K562 (cell line): ENCODE measurements around the gene ELAVL3. TPM values are rescaled to one million over a fixed set of nuclear protein-coding genes. Genes with fewer than 3 reads are reported as not detected.

Experiments used
- BDP1 ChIP-seq: IDR thresholded peaks from 3 replicates; pipeline ENCODE4 v1.6.1; 2011; ENCODE audit not compliant: insufficient read length, insufficient read depth
- CBFA2T2 ChIP-seq: fragments of 450-650 bp; conservative IDR thresholded peaks from 2 replicates; pipeline ENCODE4 v1.6.1; 2017; ENCODE audit warnings: mild to moderate bottlenecking
- CCNT2 ChIP-seq: IDR thresholded peaks from 2 replicates; pipeline ENCODE4 v1.6.1; 2011; ENCODE audit warnings: borderline replicate concordance, low read depth, mild to moderate bottlenecking, moderate library complexity, mixed read lengths, low read length; ENCODE audit not compliant: insufficient read length; ENCODE audit errors: extremely low read depth
- CREM ChIP-seq: IDR thresholded peaks from 2 replicates; pipeline ENCODE4 v1.6.1; 2014; ENCODE audit warnings: antibody characterized with exemption, low read depth
- ESRRA ChIP-seq: fragments of 450-650 bp; IDR thresholded peaks from 2 replicates; pipeline ENCODE4 v1.6.1; 2014; ENCODE audit warnings: low read depth, mild to moderate bottlenecking, moderate library complexity, borderline replicate concordance
- HMGXB4 ChIP-seq: sonication (generic); formaldehyde crosslinking; IDR thresholded peaks from 2 replicates; pipeline ENCODE4 v1.8.1; 2023; ENCODE audit warnings: mild to moderate bottlenecking, missing genetic modification reagents
- MCM2 ChIP-seq: fragments of 450-650 bp; IDR thresholded peaks from 2 replicates; pipeline ENCODE4 v1.6.1; 2017; ENCODE audit warnings: low read depth, mild to moderate bottlenecking
- MYNN ChIP-seq, 2 experiments: sonication (generic); formaldehyde crosslinking in 1 of 2; IDR thresholded peaks; 2 replicates each; pipeline versions ENCODE4 v1.5.0 to v1.6.1; 2016 to 2020; ENCODE audit warnings: antibody characterized with exemption in 1 of 2, missing genetic modification reagents in 1 of 2
- NFE2 ChIP-seq: IDR thresholded peaks from 2 replicates; pipeline ENCODE4 v1.6.1; 2014; ENCODE audit warnings: antibody characterized with exemption, low read depth
- POLR2H ChIP-seq: IDR thresholded peaks from 2 replicates; pipeline ENCODE4 v1.6.1; 2016; ENCODE audit warnings: missing genetic modification characterization, low read depth, mild to moderate bottlenecking, control low read depth, missing compliant biosample characterization, moderate library complexity
- TFAP4 ChIP-seq: sonication (generic); formaldehyde crosslinking; IDR thresholded peaks from 2 replicates; pipeline ENCODE4 v1.8.0; 2022; ENCODE audit warnings: missing genetic modification reagents, mild to moderate bottlenecking, moderate library complexity, borderline replicate concordance
- VEZF1 ChIP-seq: fragments of 200-800 bp; sonication (Bioruptor generic); IDR thresholded peaks from 2 replicates; pipeline ENCODE4 v1.6.1; 2017; ENCODE audit warnings: missing genetic modification characterization, missing compliant biosample characterization
- ZNF57 ChIP-seq: fragments of 450-650 bp; formaldehyde crosslinking; IDR thresholded peaks from 2 replicates; pipeline ENCODE4 v1.4.0; 2020; ENCODE audit warnings: mild to moderate bottlenecking, moderate library complexity
- ZNF668 ChIP-seq: fragments of 250-450 bp; sonication (Bioruptor Pico); IDR thresholded peaks from 2 replicates; pipeline ENCODE4 v1.8.0; 2022; ENCODE audit warnings: mild to moderate bottlenecking, inconsistent platforms
- polyA plus RNA-seq, 8 experiments: library from polyadenylated mRNA; depleted of rRNA in 4 of 8; stranded (reverse) in 5 of 8; unstranded in 3 of 8; fragments of >200 nt; fragmentation: Nextera tagmentation in 2 of 8; fragmentation: Illumina TruSeq in 1 of 8; extraction: Ambion mirVana in 2 of 8; extraction: Trizol in 1 of 8; gene quantifications; 2 replicates each; pipeline versions ENCODE4 v1.2.1 to v1.2.3, GENCODE V29; 2011 to 2014; ENCODE audit warnings: inconsistent platforms in 1 of 8, missing spikeins in 1 of 8
- total RNA-seq, 7 experiments: library from RNA; depleted of rRNA in 6 of 7; stranded (reverse); fragments of >200 nt in 6 of 7; fragmentation: Illumina TruSeq in 2 of 7; extraction: Trizol in 2 of 7; gene quantifications; 2 replicates each; pipeline versions ENCODE4 v1.2.1 to v1.2.3, GENCODE V29; 2011 to 2021; ENCODE audit warnings: low replicate concordance in 1 of 7
- TF ChIP-seq, protein P1 (sequence below): fragments of 450-650 bp; formaldehyde crosslinking; IDR thresholded peaks from 2 replicates; pipeline ENCODE4 v1.4.0; 2020; ENCODE audit warnings: mild to moderate bottlenecking, moderate library complexity
- TF ChIP-seq, protein P2 (sequence below): fragments of 250-450 bp; sonication (Bioruptor Pico); IDR thresholded peaks from 2 replicates; pipeline ENCODE4 v1.4.0; 2020; ENCODE audit warnings: borderline replicate concordance
- TF ChIP-seq, protein P3 (sequence below), 2 experiments: fragments of 450-650 bp; conservative IDR thresholded peaks; 2 replicates each; pipeline ENCODE4 v1.6.1; 2017; ENCODE audit warnings: mild to moderate bottlenecking in 2 of 2, moderate library complexity in 2 of 2
- TF ChIP-seq, protein P4 (sequence below): sonication (generic); formaldehyde crosslinking; IDR thresholded peaks from 2 replicates; pipeline ENCODE4 v1.8.0; 2022; ENCODE audit warnings: mild to moderate bottlenecking, missing genetic modification reagents

ELAVL3 gene
- total and polyA plus RNA-seq, 9 of the 15 experiments (the other 6 are each of a cell fraction or from before 2014, with no cell fraction given), result not detected

DNA sequence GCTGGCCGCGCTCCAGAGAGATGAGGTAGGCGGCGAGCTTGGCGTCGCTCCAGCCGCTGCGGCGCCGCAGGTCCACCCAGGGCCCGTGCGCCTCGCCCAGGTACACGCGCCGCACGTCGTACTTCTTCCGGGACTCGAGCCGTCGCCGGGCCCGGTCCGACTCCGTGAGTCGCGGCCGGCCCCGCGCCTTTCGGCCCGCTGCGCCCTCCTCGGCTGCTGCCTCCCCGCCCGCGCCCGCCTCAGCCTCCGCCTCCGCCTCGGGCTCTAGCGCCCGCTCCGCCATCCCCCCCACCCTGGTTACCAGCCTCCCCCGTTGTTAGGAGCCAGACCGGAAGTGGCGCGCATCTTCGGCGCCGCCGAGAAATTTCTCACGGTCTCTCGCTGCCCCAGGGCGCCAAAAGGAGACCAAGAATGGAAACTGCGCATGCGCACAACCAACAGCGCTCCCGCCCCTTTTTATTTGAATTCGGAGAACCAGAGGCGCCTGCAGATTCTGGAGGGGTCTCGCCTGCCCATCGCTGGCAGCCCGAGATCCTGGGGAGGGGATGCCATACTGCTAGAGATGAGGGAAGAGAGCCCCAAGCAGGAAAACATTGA lies 24.8 kb upstream of the ELAVL3 start, which contains the start of gene ZNF653 (continued):
- TF ChIP-seq VEZF1 (CRISPR knock-in tag) (peak; percentile 70), NFE2 (no peak), ESRRA (peak; percentile 30; the same call in 1 of the 2 replicates), MYNN (IDR thresholded peaks at IDR 0.05) (peak; percentile 75), MYNN (CRISPR knock-in tag; IDR thresholded peaks at IDR 0.05) (no peak), ZNF668 (CRISPR knock-in tag) (no peak), BDP1 (no peak), CCNT2 (peak; percentile 84), CREM (peak; percentile 99), POLR2H (tag) (peak; percentile 56; the same call in 1 of the 2 replicates), TFAP4 (CRISPR knock-in tag) (no peak), ZNF57 (CRISPR knock-in tag) (no peak), MCM2 (no peak), CBFA2T2 (no peak), HMGXB4 (CRISPR knock-in tag) (no peak)
- TF ChIP-seq, protein P1, sequence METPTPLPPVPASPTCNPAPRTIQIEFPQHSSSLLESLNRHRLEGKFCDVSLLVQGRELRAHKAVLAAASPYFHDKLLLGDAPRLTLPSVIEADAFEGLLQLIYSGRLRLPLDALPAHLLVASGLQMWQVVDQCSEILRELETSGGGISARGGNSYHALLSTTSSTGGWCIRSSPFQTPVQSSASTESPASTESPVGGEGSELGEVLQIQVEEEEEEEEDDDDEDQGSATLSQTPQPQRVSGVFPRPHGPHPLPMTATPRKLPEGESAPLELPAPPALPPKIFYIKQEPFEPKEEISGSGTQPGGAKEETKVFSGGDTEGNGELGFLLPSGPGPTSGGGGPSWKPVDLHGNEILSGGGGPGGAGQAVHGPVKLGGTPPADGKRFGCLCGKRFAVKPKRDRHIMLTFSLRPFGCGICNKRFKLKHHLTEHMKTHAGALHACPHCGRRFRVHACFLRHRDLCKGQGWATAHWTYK, result peak; percentile 59; the same call in 1 of the 2 replicates
- TF ChIP-seq, protein P2, sequence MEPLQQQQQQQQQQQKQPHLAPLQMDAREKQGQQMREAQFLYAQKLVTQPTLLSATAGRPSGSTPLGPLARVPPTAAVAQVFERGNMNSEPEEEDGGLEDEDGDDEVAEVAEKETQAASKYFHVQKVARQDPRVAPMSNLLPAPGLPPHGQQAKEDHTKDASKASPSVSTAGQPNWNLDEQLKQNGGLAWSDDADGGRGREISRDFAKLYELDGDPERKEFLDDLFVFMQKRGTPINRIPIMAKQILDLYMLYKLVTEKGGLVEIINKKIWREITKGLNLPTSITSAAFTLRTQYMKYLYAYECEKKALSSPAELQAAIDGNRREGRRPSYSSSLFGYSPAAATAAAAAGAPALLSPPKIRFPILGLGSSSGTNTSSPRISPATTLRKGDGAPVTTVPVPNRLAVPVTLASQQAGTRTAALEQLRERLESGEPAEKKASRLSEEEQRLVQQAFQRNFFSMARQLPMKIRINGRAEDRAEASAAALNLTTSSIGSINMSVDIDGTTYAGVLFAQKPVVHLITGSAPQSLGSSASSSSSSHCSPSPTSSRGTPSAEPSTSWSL (CRISPR knock-in tag), result no peak
- TF ChIP-seq, protein P3, sequence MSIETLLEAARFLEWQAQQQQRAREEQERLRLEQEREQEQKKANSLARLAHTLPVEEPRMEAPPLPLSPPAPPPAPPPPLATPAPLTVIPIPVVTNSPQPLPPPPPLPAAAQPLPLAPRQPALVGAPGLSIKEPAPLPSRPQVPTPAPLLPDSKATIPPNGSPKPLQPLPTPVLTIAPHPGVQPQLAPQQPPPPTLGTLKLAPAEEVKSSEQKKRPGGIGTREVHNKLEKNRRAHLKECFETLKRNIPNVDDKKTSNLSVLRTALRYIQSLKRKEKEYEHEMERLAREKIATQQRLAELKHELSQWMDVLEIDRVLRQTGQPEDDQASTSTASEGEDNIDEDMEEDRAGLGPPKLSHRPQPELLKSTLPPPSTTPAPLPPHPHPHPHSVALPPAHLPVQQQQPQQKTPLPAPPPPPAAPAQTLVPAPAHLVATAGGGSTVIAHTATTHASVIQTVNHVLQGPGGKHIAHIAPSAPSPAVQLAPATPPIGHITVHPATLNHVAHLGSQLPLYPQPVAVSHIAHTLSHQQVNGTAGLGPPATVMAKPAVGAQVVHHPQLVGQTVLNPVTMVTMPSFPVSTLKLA (conservative IDR thresholded peaks at IDR 0.05), result peak in 1 of 2 experiments; percentile 73; a peak in 2 of 4 replicates
- TF ChIP-seq, protein P4, sequence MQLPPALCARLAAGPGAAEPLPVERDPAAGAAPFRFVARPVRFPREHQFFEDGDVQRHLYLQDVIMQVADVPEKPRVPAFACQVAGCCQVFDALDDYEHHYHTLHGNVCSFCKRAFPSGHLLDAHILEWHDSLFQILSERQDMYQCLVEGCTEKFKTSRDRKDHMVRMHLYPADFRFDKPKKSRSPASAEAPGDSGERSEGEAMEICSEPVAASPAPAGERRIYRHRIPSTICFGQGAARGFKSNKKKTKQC (CRISPR knock-in tag), result no peak; the same call in 1 of the 2 replicates
